ENCODE results near the gene CNTNAP1. TPM values are rescaled to one million over a fixed set of nuclear protein-coding genes. Genes with fewer than 3 reads are reported as not detected.
A peak's percentile ranks its signal among the peaks of the same experiment; 100 is the strongest.
"Not testable (repeated sequence)": the region's sequence is repeated elsewhere in the genome, so short reads cannot be mapped to it uniquely, and the experiment has no call there.

CNTNAP1 gene
- total RNA-seq, 1 donor = 0.84 TPM

- H3K4me3 ChIP-seq (ENCODE audit: low read length) = no peak overlapping the region
- H3K4me1 ChIP-seq (ENCODE audit: insufficient read depth, low read length) = peaks cover 4% of the 10 kb centered on the region
- H3K9me3 ChIP-seq (ENCODE audit: low read depth, low read length) = no peaks in the 10 kb centered on the region
- no peaks in the 10 kb centered on the region for H3K27me3 ChIP-seq (ENCODE audit: insufficient read depth, low read length)
Observed at GRCh38 chr17:42665581-42666001, 16.7 kb upstream of the CNTNAP1 start.

- H3K9me3 ChIP-seq (ENCODE audit: low read depth, low read length); H3K4me3 ChIP-seq (ENCODE audit: low read length): not testable (repeated sequence)
Observed at GRCh38 chr17:42666126-42666525, 16.2 kb upstream of the CNTNAP1 start.

GRCh38 chr17:42667088-42667951 lies 15.0 kb upstream of the CNTNAP1 start:
- H3K27me3 ChIP-seq (ENCODE audit: insufficient read depth, low read length) = peaks cover 16% of the 10 kb centered on the region
- H3K4me1 ChIP-seq (ENCODE audit: insufficient read depth, low read length) = peaks cover 15% of the 10 kb centered on the region
- H3K4me3 ChIP-seq (ENCODE audit: low read length) = no peak overlapping the region
- H3K9me3 ChIP-seq (ENCODE audit: low read depth, low read length) = no peaks in the 10 kb centered on the region

More at GRCh38 chr17:42666126-42666525, 16.2 kb upstream of the CNTNAP1 start:
- H3K4me1 ChIP-seq (ENCODE audit: insufficient read depth, low read length); H3K27me3 ChIP-seq (ENCODE audit: insufficient read depth, low read length): not testable (repeated sequence)

- H3K4me1 ChIP-seq (ENCODE audit: insufficient read depth, low read length) = peaks cover 28% of the 10 kb centered on the region
Observed at GRCh38 chr17:42669705-42669976, 12.7 kb upstream of the CNTNAP1 start.

GRCh38 chr17:42669977-42670788 lies 12.1 kb upstream of the CNTNAP1 start:
- Histone ChIP-seq H3K4me1 (ENCODE audit: insufficient read depth, low read length) (peaks cover 30% of the 10 kb centered on the region), H3K4me3 (ENCODE audit: low read length) (no peak overlapping the region), H3K9me3 (ENCODE audit: low read depth, low read length) (no peaks in the 10 kb centered on the region), H3K27me3 (ENCODE audit: insufficient read depth, low read length) (peaks cover 42% of the 10 kb centered on the region)

More at GRCh38 chr17:42669705-42669976, 12.7 kb upstream of the CNTNAP1 start:
- Histone ChIP-seq H3K9me3 (ENCODE audit: low read depth, low read length) (no peaks in the 10 kb centered on the region), H3K4me3 (ENCODE audit: low read length) (no peak overlapping the region), H3K27me3 (ENCODE audit: insufficient read depth, low read length) (peaks cover 37% of the 10 kb centered on the region)

GRCh38 chr17:42670789-42671657 lies 11.3 kb upstream of the CNTNAP1 start:
- Histone ChIP-seq H3K27me3 (ENCODE audit: insufficient read depth, low read length) (peaks cover 50% of the 10 kb centered on the region), H3K4me3 (ENCODE audit: low read length) (no peak overlapping the region), H3K9me3 (ENCODE audit: low read depth, low read length) (no peaks in the 10 kb centered on the region), H3K4me1 (ENCODE audit: insufficient read depth, low read length) (peaks cover 39% of the 10 kb centered on the region)

- peaks cover 56% of the 10 kb centered on the region for H3K27me3 ChIP-seq (ENCODE audit: insufficient read depth, low read length)
- no peaks in the 10 kb centered on the region for H3K9me3 ChIP-seq (ENCODE audit: low read depth, low read length)
- no peak overlapping the region for H3K4me3 ChIP-seq (ENCODE audit: low read length)
- H3K4me1 ChIP-seq (ENCODE audit: insufficient read depth, low read length) = peaks cover 47% of the 10 kb centered on the region
Observed at GRCh38 chr17:42672038-42672437, 10.3 kb upstream of the CNTNAP1 start.

- no peak overlapping the region for H3K4me3 ChIP-seq (ENCODE audit: low read length)
- peaks cover 57% of the 10 kb centered on the region for H3K4me1 ChIP-seq (ENCODE audit: insufficient read depth, low read length)
- peaks cover 56% of the 10 kb centered on the region for H3K27me3 ChIP-seq (ENCODE audit: insufficient read depth, low read length)
- no peaks in the 10 kb centered on the region for H3K9me3 ChIP-seq (ENCODE audit: low read depth, low read length)
Observed at GRCh38 chr17:42673266-42673884, 9.0 kb upstream of the CNTNAP1 start.

GRCh38 chr17:42673885-42674754 lies 8.2 kb upstream of the CNTNAP1 start:
- Histone ChIP-seq H3K27me3 (ENCODE audit: insufficient read depth, low read length) (peaks cover 56% of the 10 kb centered on the region), H3K9me3 (ENCODE audit: low read depth, low read length) (no peaks in the 10 kb centered on the region), H3K4me1 (ENCODE audit: insufficient read depth, low read length) (peaks cover 64% of the 10 kb centered on the region), H3K4me3 (ENCODE audit: low read length) (no peak overlapping the region)

GRCh38 chr17:42674755-42675347 lies 7.5 kb upstream of the CNTNAP1 start:
- H3K4me1 ChIP-seq (ENCODE audit: insufficient read depth, low read length) = peaks cover 72% of the 10 kb centered on the region
- peaks cover 56% of the 10 kb centered on the region for H3K27me3 ChIP-seq (ENCODE audit: insufficient read depth, low read length)
- H3K4me3 ChIP-seq (ENCODE audit: low read length) = no peak overlapping the region
- no peaks in the 10 kb centered on the region for H3K9me3 ChIP-seq (ENCODE audit: low read depth, low read length)

- Histone ChIP-seq H3K27me3 (ENCODE audit: insufficient read depth, low read length) (peaks cover 56% of the 10 kb centered on the region), H3K4me1 (ENCODE audit: insufficient read depth, low read length) (peaks cover 75% of the 10 kb centered on the region), H3K9me3 (ENCODE audit: low read depth, low read length) (no peaks in the 10 kb centered on the region), H3K4me3 (ENCODE audit: low read length) (no peak overlapping the region)
Observed at GRCh38 chr17:42675348-42675964, 6.9 kb upstream of the CNTNAP1 start.

- Histone ChIP-seq H3K4me1 (ENCODE audit: insufficient read depth, low read length) (peaks cover 72% of the 10 kb centered on the region), H3K27me3 (ENCODE audit: insufficient read depth, low read length) (peaks cover 53% of the 10 kb centered on the region), H3K9me3 (ENCODE audit: low read depth, low read length) (no peaks in the 10 kb centered on the region), H3K4me3 (ENCODE audit: low read length) (peak overlapping the region; percentile 43)
Observed at GRCh38 chr17:42675965-42676423, 6.3 kb upstream of the CNTNAP1 start.

GRCh38 chr17:42676424-42677011 lies 5.8 kb upstream of the CNTNAP1 start, which contains the start of gene PLEKHH3:
Gene PLEKHH3, minus strand, starts transcription at chr17:42676994. Its CDS starts 431 bp downstream, at chr17:42676563.
- Histone ChIP-seq H3K4me1 (ENCODE audit: insufficient read depth, low read length) (peaks cover 71% of the 10 kb centered on the region), H3K9me3 (ENCODE audit: low read depth, low read length) (no peaks in the 10 kb centered on the region), H3K27me3 (ENCODE audit: insufficient read depth, low read length) (peaks cover 51% of the 10 kb centered on the region), H3K4me3 (ENCODE audit: low read length) (peak within 1 kb of the TSS; percentile 52)

Measured in mononuclear cell (primary cell).